HEK293T (cell line): ENCODE data around the gene LYRM9.
"Not testable (repeated sequence)": the region's sequence is repeated elsewhere in the genome, so short reads cannot be mapped to it uniquely, and the experiment has no call there.

Source experiments
- ARNT ChIP-seq: fragments of 450-650 bp; IDR thresholded peaks from 2 replicates; pipeline ENCODE4 v1.6.1; 2017; ENCODE audit warnings: mild to moderate bottlenecking
- BHLHE40 ChIP-seq: fragments of 450-650 bp; IDR thresholded peaks from 2 replicates; pipeline ENCODE4 v1.6.1; 2016; ENCODE audit warnings: mild to moderate bottlenecking, moderate library complexity, borderline replicate concordance
- CTBP1 ChIP-seq: fragments of 450-650 bp; IDR thresholded peaks from 2 replicates; pipeline ENCODE4 v1.6.1; 2016; ENCODE audit warnings: borderline replicate concordance
- ELF4 ChIP-seq: fragments of 450-650 bp; IDR thresholded peaks from 2 replicates; pipeline ENCODE4 v1.6.1; 2017; ENCODE audit warnings: antibody characterized with exemption
- FOXM1 ChIP-seq: fragments of 450-650 bp; IDR thresholded peaks from 2 replicates; pipeline ENCODE4 v1.6.1; 2017; ENCODE audit warnings: mild to moderate bottlenecking, borderline replicate concordance
- HDGF ChIP-seq: fragments of 450-650 bp; IDR thresholded peaks from 2 replicates; pipeline ENCODE4 v1.6.1; 2017; ENCODE audit warnings: antibody characterized with exemption, borderline replicate concordance
- L3MBTL2 ChIP-seq: fragments of 450-650 bp; conservative IDR thresholded peaks from 2 replicates; pipeline ENCODE4 v1.6.1; 2016; ENCODE audit warnings: mild to moderate bottlenecking
- NFRKB ChIP-seq: fragments of 450-650 bp; IDR thresholded peaks from 2 replicates; pipeline ENCODE4 v1.6.1; 2016; ENCODE audit warnings: mild to moderate bottlenecking, moderate library complexity
- PKNOX1 ChIP-seq: fragments of 450-650 bp; IDR thresholded peaks from 2 replicates; pipeline ENCODE4 v1.6.1; 2016
- SP1 ChIP-seq: fragments of 450-650 bp; IDR thresholded peaks from 2 replicates; pipeline ENCODE4 v1.6.1; 2017
- SUZ12 ChIP-seq: fragments of 450-650 bp; IDR thresholded peaks from 2 replicates; pipeline ENCODE4 v1.6.1; 2016; ENCODE audit warnings: mild to moderate bottlenecking
- TARDBP ChIP-seq: fragments of 450-650 bp; IDR thresholded peaks from 2 replicates; pipeline ENCODE4 v1.6.1; 2016
- ZNF384 ChIP-seq: fragments of 450-650 bp; IDR thresholded peaks from 2 replicates; pipeline ENCODE4 v1.6.1; 2016

DNA sequence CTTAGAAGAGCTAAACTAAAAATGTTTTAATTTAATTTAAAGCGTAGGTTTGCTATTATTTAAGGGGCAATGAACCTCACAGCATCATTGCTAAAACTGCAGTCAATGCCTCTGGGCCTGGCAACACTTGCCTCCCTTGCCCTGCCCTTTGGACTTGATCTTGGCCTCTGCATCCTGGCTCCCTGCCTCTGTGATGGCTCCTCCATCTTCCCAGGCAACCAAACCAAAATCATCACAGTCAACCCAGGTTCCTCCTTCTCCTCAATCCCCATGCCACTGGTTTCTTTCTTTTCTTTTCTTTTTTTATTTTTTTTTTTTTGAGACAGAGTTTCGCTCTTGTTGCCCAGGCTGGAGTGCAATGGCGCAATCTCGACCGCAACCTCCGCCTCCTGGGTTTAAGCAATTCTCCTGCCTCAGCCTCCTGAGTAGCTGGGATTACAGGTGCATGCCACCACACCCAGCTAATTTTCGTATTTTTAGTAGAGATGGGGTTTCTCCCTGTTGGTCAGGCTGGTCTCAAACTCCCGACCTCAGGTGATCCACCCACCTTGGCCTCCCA, 6.7 kb downstream of the LYRM9 start:
- TF ChIP-seq SP1, PKNOX1, FOXM1, CTBP1, ZNF384, TARDBP, SUZ12, L3MBTL2, NFRKB, HDGF, ELF4, BHLHE40, ARNT: not testable (repeated sequence)
